GM23338 (cell line): ENCODE data around the gene GPRIN2. TPM values are rescaled to one million over a fixed set of nuclear protein-coding genes. Genes with fewer than 3 reads are reported as not detected.
"Not testable (repeated sequence)": the region's sequence is repeated elsewhere in the genome, so short reads cannot be mapped to it uniquely, and the experiment has no call there.

Source experiments
- ATAC-seq: fragments of 200-7000 bp; cut with Tn5 transposase; 3 replicates; pipeline ENCODE4 v1.9.1; 2020
- DNase-seq: peaks from one replicate; pipeline ENCODE4 v3.0.0-alpha.2; 2015; ENCODE audit warnings: low spot score
- H2AFZ ChIP-seq: fragments of 200-600 bp; sonication (generic); 2 replicates; pipeline ENCODE4 v1.8.0; 2016; ENCODE audit warnings: antibody characterized with exemption, mild to moderate bottlenecking, moderate library complexity
- H3F3A ChIP-seq: fragments of 200-600 bp; sonication (generic); replicated peaks from 2 replicates; pipeline ENCODE4 v1.8.0; 2017; ENCODE audit warnings: antibody characterized with exemption, mixed run types, low read depth
- H3K27ac ChIP-seq: fragments of 200-600 bp; sonication (generic); 2 replicates; pipeline ENCODE4 v1.6.1; 2016; ENCODE audit warnings: low read depth
- H3K27me3 ChIP-seq: fragments of 200-600 bp; sonication (generic); 2 replicates; pipeline ENCODE4 v1.8.0; 2016; ENCODE audit warnings: mild to moderate bottlenecking, mixed run types, moderate library complexity; ENCODE audit not compliant: insufficient read depth
- H3K36me3 ChIP-seq: fragments of 200-600 bp; sonication (generic); 2 replicates; pipeline ENCODE4 v1.8.0; 2016; ENCODE audit warnings: mild to moderate bottlenecking; ENCODE audit not compliant: insufficient read depth
- H3K4me1 ChIP-seq: fragments of 200-600 bp; sonication (generic); 2 replicates; pipeline ENCODE4 v1.8.0; 2016; ENCODE audit warnings: mild to moderate bottlenecking, moderate library complexity; ENCODE audit not compliant: insufficient read depth
- H3K4me2 ChIP-seq: fragments of 200-600 bp; sonication (generic); 2 replicates; pipeline ENCODE4 v1.7.1; 2017; ENCODE audit warnings: mixed run types
- H3K4me3 ChIP-seq: fragments of 200-600 bp; sonication (generic); 2 replicates; pipeline ENCODE4 v1.6.1; 2016; ENCODE audit warnings: mixed run types
- H3K79me2 ChIP-seq: fragments of 200-600 bp; sonication (generic); replicated peaks from 2 replicates; pipeline ENCODE4 v1.8.0; 2017; ENCODE audit warnings: mild to moderate bottlenecking; ENCODE audit not compliant: insufficient read depth
- H3K9me2 ChIP-seq: fragments of 200-600 bp; sonication (generic); 2 replicates; pipeline ENCODE4 v1.8.0; 2017; ENCODE audit not compliant: insufficient read depth
- H4K20me1 ChIP-seq: fragments of 200-600 bp; sonication (generic); replicated peaks from 2 replicates; pipeline ENCODE4 v1.8.0; 2017; ENCODE audit warnings: mild to moderate bottlenecking; ENCODE audit not compliant: insufficient read depth
- H3K27ac Mint-ChIP-seq: 2 replicates; pipeline ENCODE4 v1.8.0; 2020; ENCODE audit warnings: inconsistent platforms, mild to moderate bottlenecking, moderate library complexity, mixed read lengths
- H3K27me3 Mint-ChIP-seq: 3 replicates; pipeline ENCODE4 v1.8.0; 2022; ENCODE audit warnings: low read depth, mild to moderate bottlenecking, moderate library complexity, mixed read lengths, inconsistent platforms; ENCODE audit not compliant: insufficient read depth, poor library complexity
- H3K36me3 Mint-ChIP-seq: 3 replicates; pipeline ENCODE4 v1.8.0; 2021; ENCODE audit warnings: low read depth, mild to moderate bottlenecking, inconsistent platforms, moderate library complexity, mixed read lengths
- H3K4me1 Mint-ChIP-seq: 3 replicates; pipeline ENCODE4 v1.8.0; 2020; ENCODE audit warnings: mild to moderate bottlenecking, inconsistent platforms, mixed read lengths
- H3K4me3 Mint-ChIP-seq: 3 replicates; pipeline ENCODE4 v1.8.0; 2021; ENCODE audit warnings: moderate library complexity, mild to moderate bottlenecking, inconsistent platforms, mixed read lengths
- H3K9me3 Mint-ChIP-seq: 3 replicates; pipeline ENCODE4 v1.8.0; 2020; ENCODE audit warnings: moderate library complexity, mild to moderate bottlenecking, inconsistent platforms, mixed read lengths
- CREB1 ChIP-seq: fragments of 250-450 bp; sonication (Bioruptor Pico); IDR thresholded peaks from 2 replicates; pipeline ENCODE4 v1.5.0; 2020; ENCODE audit warnings: low read depth, mild to moderate bottlenecking, moderate library complexity
- EZH2 ChIP-seq: fragments of 200-600 bp; sonication (generic); IDR thresholded peaks from one replicate; pipeline ENCODE4 v1.8.0; 2017; ENCODE audit warnings: antibody characterized with exemption, mild to moderate bottlenecking, low read depth; ENCODE audit not compliant: unreplicated experiment
- EZH2phosphoT487 ChIP-seq: fragments of 200-600 bp; sonication (generic); IDR thresholded peaks from one replicate; pipeline ENCODE4 v1.8.1; 2018; ENCODE audit warnings: antibody characterized with exemption; ENCODE audit not compliant: unreplicated experiment
- JUNB ChIP-seq: IDR thresholded peaks from one replicate; pipeline ENCODE4 v1.6.1; 2016; ENCODE audit warnings: antibody characterized with exemption; ENCODE audit not compliant: unreplicated experiment
- NANOG ChIP-seq: IDR thresholded peaks from 2 replicates; pipeline ENCODE4 v1.6.1; 2016; ENCODE audit warnings: antibody characterized with exemption, borderline replicate concordance
- ZNF331 ChIP-seq: fragments of 250-450 bp; sonication (Bioruptor Pico); IDR thresholded peaks from 2 replicates; pipeline ENCODE4 v1.5.0; 2020; ENCODE audit warnings: low read depth, mild to moderate bottlenecking, moderate library complexity
- polyA plus RNA-seq: library from polyadenylated mRNA; unstranded; fragments of >200 nt; fragmentation: Nextera tagmentation; extraction: Ambion mirVana; gene quantifications from 2 replicates; pipeline ENCODE4 v1.2.1, GENCODE V29; 2016
- total RNA-seq: library from RNA; depleted of rRNA; stranded (reverse); fragments of >200 nt; shearing (Covaris generic); gene quantifications from 2 replicates; pipeline ENCODE4 v1.2.3, GENCODE V29; 2014
- TF ChIP-seq, protein P1 (sequence below): fragments of 250-450 bp; sonication (Bioruptor Pico); IDR thresholded peaks from 2 replicates; pipeline ENCODE4 v1.5.0; 2020; ENCODE audit warnings: mild to moderate bottlenecking, moderate library complexity
- TF ChIP-seq, protein P2 (sequence below): IDR thresholded peaks from 2 replicates; pipeline ENCODE4 v1.6.1; 2016; ENCODE audit warnings: antibody characterized with exemption
- TF ChIP-seq, protein P3 (sequence below): IDR thresholded peaks from one replicate; pipeline ENCODE4 v1.6.1; 2018; ENCODE audit warnings: antibody characterized with exemption; ENCODE audit not compliant: unreplicated experiment

Gene GPRIN2
- total and polyA plus RNA-seq, 2 experiments from 2014 or later, result 2.9 to 28.5 TPM

DNA sequence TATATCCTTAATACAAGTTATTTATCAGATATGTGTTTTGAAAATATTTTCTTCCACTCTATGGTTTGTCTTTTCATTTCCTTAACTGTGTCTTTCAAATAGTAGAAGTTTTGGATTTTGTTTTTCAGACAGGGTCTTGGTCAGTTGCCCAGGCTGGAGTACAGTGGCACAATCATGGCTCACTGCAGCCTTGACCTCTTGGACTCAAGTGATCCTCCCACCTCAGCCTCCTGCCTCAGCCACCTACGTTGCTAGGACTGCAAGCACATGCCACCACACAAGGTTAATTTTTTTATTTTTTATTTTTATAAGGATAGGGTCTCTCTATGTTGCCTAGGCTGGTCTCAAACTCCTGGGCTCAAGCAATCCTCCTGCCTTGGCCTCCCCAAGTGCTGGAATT, 24.2 kb downstream of the GPRIN2 start:
- H3K36me3 Mint-ChIP-seq, H3K27me3 Mint-ChIP-seq, H3K4me1 ChIP-seq, H3K27me3 ChIP-seq, H3K4me1 Mint-ChIP-seq, H3K36me3 ChIP-seq, H3K79me2 ChIP-seq, H3K4me3 Mint-ChIP-seq, H3K4me2 ChIP-seq, H3K27ac Mint-ChIP-seq, DNase-seq, ATAC-seq, H3K27ac ChIP-seq, H3K4me3 ChIP-seq, H3K9me3 Mint-ChIP-seq, H4K20me1 ChIP-seq, H3F3A ChIP-seq, H2AFZ ChIP-seq: not testable (repeated sequence)
- peaks cover 13% of the 10 kb centered on the region; the same call in 1 of the 2 replicates for H3K9me2 ChIP-seq

DNA sequence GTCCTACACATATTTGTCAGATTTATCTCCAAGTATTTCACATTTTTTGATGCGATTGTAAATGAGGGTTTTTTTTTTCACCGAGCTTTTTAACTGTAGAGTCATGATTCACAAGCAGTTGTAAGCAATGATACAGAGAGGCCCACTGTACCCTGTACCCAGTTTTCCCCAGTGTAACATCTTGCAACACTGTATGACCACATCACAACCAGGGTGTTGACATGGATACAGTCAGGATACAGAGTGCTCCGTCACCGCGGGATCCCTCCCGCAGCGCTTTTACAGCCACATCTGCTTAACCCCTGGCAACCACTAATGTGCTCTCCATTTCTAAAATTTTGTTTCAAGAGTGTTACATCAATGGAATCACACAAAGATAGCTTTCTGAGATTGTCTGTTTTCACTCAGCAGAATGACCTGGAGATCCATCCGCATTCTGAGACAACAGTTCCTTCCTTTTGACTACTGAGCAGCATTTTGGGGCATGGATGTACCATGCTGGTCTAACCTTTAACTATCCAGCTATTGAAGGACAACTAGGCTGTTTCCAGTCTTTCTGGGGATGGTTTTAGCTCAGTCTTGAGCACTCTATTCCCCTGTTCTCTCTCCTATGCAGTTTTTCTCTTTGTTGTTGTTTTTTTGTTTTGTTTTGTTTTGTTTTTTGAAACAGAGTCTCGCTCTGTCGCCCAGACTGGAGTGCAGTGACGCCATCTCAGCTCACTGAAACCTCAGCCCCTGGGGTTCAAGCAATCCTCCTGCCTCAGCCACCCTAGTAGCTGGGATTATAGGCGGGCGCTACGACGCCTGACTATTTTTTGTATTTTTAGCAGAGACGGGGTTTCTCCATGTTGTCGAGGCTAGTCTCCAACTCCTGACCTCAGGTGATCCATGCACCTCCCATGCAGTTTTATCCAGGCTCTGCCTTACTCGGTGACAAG, 25.9 kb downstream of the GPRIN2 start:
- Mint-ChIP-seq H3K4me1 (no peaks in the 10 kb centered on the region), H3K27ac (no peak overlapping the region), H3K9me3 (no peaks in the 10 kb centered on the region), H3K36me3 (no peaks in the 10 kb centered on the region), H3K4me3 (no peak overlapping the region), H3K27me3 (no peaks in the 10 kb centered on the region)
- H3K4me1 ChIP-seq, result no peaks in the 10 kb centered on the region
- no peak overlapping the region for H3K4me3 ChIP-seq
- H3K27me3 ChIP-seq, result no peaks in the 10 kb centered on the region
- peaks cover 8% of the 10 kb centered on the region for H3F3A ChIP-seq
- DNase-seq (no peak), ATAC-seq (peak; percentile 27; the same call in 2 of the 3 replicates)
- no peaks in the 10 kb centered on the region for H3K79me2 ChIP-seq
- no peaks in the 10 kb centered on the region for H3K36me3 ChIP-seq
- H2AFZ ChIP-seq, result peak overlapping the region; percentile 24; the same call in 1 of the 2 replicates
- H3K4me2 ChIP-seq, result no peak overlapping the region
- peaks cover 14% of the 10 kb centered on the region for H3K9me2 ChIP-seq
- TF ChIP-seq CREB1, result no peak
- no peak for TF ChIP-seq JUNB
- TF ChIP-seq, protein P1, sequence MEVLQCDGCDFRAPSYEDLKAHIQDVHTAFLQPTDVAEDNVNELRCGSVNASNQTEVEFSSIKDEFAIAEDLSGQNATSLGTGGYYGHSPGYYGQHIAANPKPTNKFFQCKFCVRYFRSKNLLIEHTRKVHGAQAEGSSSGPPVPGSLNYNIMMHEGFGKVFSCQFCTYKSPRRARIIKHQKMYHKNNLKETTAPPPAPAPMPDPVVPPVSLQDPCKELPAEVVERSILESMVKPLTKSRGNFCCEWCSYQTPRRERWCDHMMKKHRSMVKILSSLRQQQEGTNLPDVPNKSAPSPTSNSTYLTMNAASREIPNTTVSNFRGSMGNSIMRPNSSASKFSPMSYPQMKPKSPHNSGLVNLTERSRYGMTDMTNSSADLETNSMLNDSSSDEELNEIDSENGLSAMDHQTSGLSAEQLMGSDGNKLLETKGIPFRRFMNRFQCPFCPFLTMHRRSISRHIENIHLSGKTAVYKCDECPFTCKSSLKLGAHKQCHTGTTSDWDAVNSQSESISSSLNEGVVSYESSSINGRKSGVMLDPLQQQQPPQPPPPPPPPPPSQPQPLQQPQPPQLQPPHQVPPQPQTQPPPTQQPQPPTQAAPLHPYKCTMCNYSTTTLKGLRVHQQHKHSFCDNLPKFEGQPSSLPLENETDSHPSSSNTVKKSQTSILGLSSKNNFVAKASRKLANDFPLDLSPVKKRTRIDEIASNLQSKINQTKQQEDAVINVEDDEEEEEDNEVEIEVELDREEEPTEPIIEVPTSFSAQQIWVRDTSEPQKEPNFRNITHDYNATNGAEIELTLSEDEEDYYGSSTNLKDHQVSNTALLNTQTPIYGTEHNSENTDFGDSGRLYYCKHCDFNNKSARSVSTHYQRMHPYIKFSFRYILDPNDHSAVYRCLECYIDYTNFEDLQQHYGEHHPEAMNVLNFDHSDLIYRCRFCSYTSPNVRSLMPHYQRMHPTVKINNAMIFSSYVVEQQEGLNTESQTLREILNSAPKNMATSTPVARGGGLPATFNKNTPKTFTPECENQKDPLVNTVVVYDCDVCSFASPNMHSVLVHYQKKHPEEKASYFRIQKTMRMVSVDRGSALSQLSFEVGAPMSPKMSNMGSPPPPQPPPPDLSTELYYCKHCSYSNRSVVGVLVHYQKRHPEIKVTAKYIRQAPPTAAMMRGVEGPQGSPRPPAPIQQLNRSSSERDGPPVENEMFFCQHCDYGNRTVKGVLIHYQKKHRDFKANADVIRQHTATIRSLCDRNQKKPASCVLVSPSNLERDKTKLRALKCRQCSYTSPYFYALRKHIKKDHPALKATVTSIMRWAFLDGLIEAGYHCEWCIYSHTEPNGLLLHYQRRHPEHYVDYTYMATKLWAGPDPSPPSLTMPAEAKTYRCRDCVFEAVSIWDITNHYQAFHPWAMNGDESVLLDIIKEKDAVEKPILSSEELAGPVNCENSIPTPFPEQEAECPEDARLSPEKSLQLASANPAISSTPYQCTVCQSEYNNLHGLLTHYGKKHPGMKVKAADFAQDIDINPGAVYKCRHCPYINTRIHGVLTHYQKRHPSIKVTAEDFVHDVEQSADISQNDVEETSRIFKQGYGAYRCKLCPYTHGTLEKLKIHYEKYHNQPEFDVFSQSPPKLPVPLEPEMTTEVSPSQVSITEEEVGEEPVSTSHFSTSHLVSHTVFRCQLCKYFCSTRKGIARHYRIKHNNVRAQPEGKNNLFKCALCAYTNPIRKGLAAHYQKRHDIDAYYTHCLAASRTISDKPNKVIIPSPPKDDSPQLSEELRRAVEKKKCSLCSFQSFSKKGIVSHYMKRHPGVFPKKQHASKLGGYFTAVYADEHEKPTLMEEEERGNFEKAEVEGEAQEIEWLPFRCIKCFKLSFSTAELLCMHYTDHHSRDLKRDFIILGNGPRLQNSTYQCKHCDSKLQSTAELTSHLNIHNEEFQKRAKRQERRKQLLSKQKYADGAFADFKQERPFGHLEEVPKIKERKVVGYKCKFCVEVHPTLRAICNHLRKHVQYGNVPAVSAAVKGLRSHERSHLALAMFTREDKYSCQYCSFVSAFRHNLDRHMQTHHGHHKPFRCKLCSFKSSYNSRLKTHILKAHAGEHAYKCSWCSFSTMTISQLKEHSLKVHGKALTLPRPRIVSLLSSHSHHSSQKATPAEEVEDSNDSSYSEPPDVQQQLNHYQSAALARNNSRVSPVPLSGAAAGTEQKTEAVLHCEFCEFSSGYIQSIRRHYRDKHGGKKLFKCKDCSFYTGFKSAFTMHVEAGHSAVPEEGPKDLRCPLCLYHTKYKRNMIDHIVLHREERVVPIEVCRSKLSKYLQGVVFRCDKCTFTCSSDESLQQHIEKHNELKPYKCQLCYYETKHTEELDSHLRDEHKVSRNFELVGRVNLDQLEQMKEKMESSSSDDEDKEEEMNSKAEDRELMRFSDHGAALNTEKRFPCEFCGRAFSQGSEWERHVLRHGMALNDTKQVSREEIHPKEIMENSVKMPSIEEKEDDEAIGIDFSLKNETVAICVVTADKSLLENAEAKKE, result no peak
- TF ChIP-seq, protein P2, sequence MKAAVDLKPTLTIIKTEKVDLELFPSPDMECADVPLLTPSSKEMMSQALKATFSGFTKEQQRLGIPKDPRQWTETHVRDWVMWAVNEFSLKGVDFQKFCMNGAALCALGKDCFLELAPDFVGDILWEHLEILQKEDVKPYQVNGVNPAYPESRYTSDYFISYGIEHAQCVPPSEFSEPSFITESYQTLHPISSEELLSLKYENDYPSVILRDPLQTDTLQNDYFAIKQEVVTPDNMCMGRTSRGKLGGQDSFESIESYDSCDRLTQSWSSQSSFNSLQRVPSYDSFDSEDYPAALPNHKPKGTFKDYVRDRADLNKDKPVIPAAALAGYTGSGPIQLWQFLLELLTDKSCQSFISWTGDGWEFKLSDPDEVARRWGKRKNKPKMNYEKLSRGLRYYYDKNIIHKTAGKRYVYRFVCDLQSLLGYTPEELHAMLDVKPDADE, result no peak
- no peak for TF ChIP-seq EZH2
- TF ChIP-seq, protein P3, sequence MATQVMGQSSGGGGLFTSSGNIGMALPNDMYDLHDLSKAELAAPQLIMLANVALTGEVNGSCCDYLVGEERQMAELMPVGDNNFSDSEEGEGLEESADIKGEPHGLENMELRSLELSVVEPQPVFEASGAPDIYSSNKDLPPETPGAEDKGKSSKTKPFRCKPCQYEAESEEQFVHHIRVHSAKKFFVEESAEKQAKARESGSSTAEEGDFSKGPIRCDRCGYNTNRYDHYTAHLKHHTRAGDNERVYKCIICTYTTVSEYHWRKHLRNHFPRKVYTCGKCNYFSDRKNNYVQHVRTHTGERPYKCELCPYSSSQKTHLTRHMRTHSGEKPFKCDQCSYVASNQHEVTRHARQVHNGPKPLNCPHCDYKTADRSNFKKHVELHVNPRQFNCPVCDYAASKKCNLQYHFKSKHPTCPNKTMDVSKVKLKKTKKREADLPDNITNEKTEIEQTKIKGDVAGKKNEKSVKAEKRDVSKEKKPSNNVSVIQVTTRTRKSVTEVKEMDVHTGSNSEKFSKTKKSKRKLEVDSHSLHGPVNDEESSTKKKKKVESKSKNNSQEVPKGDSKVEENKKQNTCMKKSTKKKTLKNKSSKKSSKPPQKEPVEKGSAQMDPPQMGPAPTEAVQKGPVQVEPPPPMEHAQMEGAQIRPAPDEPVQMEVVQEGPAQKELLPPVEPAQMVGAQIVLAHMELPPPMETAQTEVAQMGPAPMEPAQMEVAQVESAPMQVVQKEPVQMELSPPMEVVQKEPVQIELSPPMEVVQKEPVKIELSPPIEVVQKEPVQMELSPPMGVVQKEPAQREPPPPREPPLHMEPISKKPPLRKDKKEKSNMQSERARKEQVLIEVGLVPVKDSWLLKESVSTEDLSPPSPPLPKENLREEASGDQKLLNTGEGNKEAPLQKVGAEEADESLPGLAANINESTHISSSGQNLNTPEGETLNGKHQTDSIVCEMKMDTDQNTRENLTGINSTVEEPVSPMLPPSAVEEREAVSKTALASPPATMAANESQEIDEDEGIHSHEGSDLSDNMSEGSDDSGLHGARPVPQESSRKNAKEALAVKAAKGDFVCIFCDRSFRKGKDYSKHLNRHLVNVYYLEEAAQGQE, result no peak
- no peak for TF ChIP-seq NANOG
- TF ChIP-seq EZH2phosphoT487, result no peak
- no peak for TF ChIP-seq ZNF331 (CRISPR knock-in tag)
- H4K20me1 ChIP-seq, result no peaks in the 10 kb centered on the region; the same call in none of the 2 replicates
- H3K27ac ChIP-seq, result no peak overlapping the region
